ENCODE data around the gene NGDN. TPM values are rescaled to one million over a fixed set of nuclear protein-coding genes. Genes with fewer than 3 reads are reported as not detected.

Gene NGDN
- total RNA-seq, 2 donors from 2014 or later, result 22.2 to 24.1 TPM

DNA sequence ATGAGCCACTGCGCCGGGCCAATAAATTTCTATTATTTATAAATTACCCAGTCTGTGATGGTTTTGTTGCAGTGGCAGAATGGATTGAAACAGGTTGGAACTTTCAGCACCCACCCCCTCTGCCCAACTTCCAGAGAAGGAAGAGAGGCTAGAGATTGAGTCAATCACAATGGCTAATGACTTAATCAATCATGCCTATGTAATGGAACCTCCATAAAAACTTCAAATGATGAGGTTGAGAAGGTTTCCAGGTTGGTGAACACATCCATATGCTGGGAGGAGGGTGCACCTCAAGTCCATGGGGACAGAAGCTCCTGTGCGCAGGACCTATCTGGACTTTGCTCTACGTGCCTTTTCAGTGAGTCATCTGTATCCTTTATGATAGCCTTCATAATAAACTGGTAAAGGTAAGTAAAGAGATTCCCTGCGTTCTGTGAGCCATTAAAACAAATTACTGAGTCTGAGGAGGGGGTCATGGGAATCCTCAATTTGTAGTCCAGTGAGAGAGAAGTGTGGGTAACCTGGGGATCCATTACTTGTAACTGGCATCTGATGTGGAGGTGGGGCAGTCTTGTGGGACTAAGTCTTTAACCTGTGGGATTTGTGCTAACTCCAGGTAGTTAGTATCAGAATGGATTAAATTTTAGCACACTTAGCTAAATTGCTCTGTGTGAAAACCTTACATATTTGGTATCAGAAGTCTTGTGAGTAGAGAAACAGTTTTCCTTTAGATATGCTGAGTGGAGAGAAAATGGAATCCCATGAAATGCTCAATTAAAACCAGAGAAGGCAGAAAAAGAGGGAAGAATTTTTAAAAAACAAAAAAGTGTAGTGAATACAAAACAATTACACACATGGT, 11.7 kb upstream of the NGDN start:
- intact Hi-C loops (cut with DNase I, micrococcal nuclease), result no loop called here
- DNase-seq (peak; percentile 32 to 72), ATAC-seq (peak; percentile 100)

GRCh38 chr14:23460960-23461359, 8.5 kb upstream of the NGDN start:
- no peak for DNase-seq
- ATAC-seq, result no peak
- intact Hi-C loops (cut with DNase I, micrococcal nuclease), result loop anchor here in 1 of 2 donors (10.0 kb wide), 1 partner anchor 136 kb away; the partner anchor contains the start of gene PABPN1

DNA sequence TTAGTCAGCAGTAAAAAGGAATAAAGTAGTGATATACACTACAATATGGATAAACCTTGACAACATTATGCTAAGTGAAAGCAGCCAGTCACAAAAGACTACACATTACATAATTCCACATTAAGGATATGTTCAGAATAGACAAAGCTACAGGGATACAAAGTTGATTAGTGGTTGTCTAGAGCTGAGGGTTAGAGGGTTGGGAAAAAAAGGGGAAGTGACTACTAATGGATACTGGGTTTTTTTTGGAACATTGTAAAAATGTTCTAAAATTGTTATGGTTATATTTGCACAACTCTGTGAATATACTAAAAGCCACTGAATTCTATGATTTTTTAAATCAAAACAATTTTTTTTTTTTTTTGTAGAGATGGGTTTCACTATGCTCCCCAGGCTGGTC, 4.8 kb upstream of the NGDN start:
- ATAC-seq (no peak), DNase-seq (no peak)
- intact Hi-C loops (cut with DNase I, micrococcal nuclease), result loop anchor here in 1 of 2 donors (10.0 kb wide), 1 partner anchor 140 kb away; the partner anchor contains the start of gene PABPN1

DNA sequence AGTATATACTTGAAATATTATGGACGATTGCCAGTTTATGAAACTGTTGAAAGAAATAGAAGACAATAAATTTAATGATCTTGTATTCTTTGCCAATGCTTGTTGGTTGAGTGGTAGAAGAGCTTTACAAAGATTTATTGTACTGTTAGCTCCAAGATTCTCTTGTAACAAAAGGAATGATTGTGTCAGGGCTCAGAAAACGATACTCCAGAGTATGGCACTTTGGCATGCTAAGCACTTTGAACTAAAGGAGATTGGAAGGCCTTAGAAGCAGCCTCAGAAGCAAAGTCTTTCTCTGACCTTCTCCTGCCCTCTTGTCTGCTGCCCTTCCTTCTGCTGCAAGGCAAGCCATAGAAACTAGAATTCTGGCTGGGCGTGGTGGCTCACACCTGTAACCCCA, 4.2 kb upstream of the NGDN start:
- intact Hi-C loops (cut with DNase I, micrococcal nuclease), result loop anchor here in 1 of 2 donors (10.0 kb wide), 1 partner anchor 140 kb away; the partner anchor contains the start of gene PABPN1
- ATAC-seq, result no peak
- DNase-seq, result no peak

DNA sequence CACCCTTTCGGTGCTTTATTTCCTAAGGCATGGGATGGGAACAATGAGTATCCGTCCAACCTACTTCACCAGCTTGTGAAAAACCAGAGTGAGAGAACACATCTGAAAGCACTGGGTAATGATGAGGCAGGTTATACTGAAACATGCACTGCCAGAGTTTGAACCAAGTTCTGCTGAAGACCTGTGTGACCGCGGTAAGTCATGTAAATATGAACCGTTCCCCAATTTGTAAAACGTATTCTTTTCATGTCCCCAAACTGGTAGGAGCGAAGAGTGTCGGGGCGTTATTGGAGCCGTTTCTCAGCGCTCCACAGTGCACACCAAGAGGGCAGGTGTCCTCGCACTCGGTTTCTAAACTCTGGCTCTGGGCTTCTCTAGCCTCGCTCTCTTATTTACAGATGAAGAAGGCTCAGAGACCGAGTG, 788 bp upstream of the NGDN start:
- DNase-seq (no peak), ATAC-seq (no peak)
- intact Hi-C loops (cut with DNase I, micrococcal nuclease), result loop anchor here in 1 of 2 donors (10.0 kb wide), 1 partner anchor 144 kb away; the partner anchor contains the start of gene PABPN1

- intact Hi-C loops (cut with DNase I, micrococcal nuclease), result loop anchor here in 1 of 2 donors (10.0 kb wide), 1 partner anchor 145 kb away; the partner anchor contains the start of gene PABPN1
- peak; percentile 19 for ATAC-seq
- no peak for DNase-seq
These were observed 452 bp downstream of the NGDN start for GRCh38 chr14:23469906-23470403.

DNA sequence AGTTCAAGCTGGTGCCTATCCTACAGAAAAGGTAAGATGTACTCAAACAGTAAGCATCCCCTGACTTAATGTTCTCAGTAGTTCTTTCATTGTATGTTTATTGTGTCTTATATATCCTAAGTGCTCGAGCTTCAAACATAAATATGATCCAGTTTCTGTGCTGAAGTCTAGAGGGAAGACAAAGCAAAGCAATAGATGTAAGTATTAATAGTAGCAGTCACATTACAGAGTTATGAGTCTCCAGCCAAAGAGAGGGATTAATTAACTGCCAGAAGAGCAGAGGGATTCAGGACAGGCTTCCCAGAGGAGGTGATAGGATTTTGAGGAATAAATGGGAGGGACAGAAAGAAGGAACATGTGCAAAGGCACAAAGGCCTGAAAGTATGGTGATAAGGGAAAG, 1.4 kb downstream of the NGDN start:
- DNase-seq (no peak), ATAC-seq (no peak)
- intact Hi-C loops (cut with DNase I, micrococcal nuclease), result no loop called here

- DNase-seq (peak in 1 of 2 donors; percentile 67), ATAC-seq (peak; percentile 69)
- intact Hi-C loops (cut with DNase I, micrococcal nuclease), result loop anchor here (5.0 kb wide), 2 partner anchors 79 to 84 kb away; partner anchors contain the start of gene THTPA (in 1 of the 2)
These were observed 8.7 kb downstream of the NGDN start for GRCh38 chr14:23478109-23478759.

GRCh38 chr14:23481362-23481970, 12.0 kb downstream of the NGDN start:
- DNase-seq (no peak), ATAC-seq (no peak)
- intact Hi-C loops (cut with DNase I, micrococcal nuclease), result no loop called here

GRCh38 chr14:23481979-23482822, 12.7 kb downstream of the NGDN start:
- DNase-seq, result no peak
- intact Hi-C loops (cut with DNase I, micrococcal nuclease), result no loop called here
- no peak for ATAC-seq

DNA sequence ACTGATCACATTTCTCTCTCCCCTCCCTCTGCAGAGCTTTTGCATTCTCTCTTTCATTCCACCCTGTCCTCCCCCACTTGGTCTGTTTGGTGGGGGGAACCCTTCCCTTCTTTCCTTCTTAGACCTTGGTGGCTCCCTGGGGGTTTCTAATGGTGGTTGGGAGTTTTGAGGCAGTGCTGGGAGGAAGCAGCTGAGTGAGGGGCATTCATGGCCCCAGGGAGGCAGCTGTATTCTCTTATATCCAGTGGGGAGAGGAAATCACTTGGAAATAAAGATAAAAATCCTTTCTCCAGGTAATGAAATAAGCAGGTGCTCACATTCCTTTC, 13.3 kb downstream of the NGDN start:
- no peak for ATAC-seq
- DNase-seq, result no peak
- intact Hi-C loops (cut with DNase I, micrococcal nuclease), result no loop called here

GRCh38 chr14:23483236-23483854, 13.8 kb downstream of the NGDN start:
- intact Hi-C loops (cut with DNase I, micrococcal nuclease), result no loop called here
- DNase-seq, result no peak
- ATAC-seq, result peak; percentile 37

DNA sequence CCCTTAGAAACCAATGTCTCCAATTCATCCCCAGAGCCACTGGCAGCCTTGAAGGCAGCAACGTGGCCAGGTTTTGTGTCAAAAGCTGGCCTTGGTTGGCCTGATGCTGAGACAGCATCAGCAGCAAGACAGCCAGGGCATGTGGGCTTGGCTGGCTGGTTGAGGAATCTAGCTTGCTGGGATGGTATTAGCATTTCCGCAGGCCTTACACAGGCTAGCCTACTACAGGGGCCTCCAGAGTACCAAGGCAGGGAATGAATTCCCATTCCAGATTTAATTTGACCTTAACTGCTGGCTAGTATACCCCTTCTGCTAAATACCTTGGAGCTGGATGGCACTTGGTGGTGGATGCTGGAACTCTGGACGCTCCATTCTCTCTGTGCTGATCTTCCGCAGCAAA, 15.8 kb downstream of the NGDN start:
- no peak for DNase-seq
- intact Hi-C loops (cut with DNase I, micrococcal nuclease), result no loop called here
- ATAC-seq, result no peak

DNA sequence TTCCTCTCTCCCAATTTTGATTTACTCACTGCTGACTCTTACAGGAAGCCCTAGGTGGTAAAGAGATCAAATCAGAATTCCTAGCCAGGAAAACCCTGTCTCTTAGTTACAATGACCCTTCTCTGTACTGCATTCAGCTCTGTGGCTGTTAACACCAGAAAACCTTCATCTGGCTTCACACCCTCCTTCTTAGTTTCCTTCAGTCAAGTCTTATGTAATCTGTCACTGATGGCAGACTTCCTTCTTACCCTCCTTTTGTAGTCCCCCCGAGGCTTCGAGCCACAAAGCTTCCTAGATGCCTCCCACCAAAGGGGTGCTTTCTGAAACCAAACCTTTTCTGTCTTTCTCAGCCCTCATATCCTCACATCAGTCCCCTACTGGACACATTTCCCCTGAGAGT, 16.5 kb downstream of the NGDN start:
- intact Hi-C loops (cut with DNase I, micrococcal nuclease), result no loop called here
- ATAC-seq, result no peak
- DNase-seq, result no peak

- intact Hi-C loops (cut with DNase I, micrococcal nuclease), result no loop called here
- no peak for ATAC-seq
These were observed 17.7 kb downstream of the NGDN start for GRCh38 chr14:23487216-23487615.

DNA sequence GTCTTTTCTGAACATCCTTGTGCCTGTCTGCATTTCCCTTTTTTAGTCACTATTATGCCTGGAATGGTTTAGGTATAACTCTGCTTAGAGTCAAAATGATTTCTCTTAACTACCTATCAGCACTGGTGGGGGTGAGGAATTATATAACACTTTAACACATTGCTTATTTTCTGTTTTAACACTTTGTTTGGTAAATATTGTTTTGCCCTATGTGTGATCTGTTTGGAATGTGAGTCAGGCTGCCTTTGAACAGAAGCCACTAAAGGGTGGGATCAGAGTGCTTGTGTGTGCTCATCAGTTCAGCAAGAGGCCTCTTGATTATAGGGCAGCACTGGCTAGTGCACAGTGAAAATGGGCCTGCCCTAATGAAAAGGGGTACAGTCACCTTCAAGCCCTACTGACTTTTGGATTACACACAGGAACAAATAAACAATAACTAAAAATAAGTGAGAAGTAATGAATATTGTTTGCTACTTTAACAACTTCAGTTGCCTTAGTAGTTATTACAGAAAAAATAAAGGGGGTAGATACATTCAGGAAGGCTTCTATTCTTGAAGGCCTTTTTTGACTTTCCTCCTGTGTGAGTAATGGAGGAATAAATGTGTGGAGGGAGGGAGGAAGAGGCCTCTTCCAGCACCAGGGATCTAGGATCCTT, 23.2 kb downstream of the NGDN start:
- ATAC-seq, result no peak
- DNase-seq, result no peak
- intact Hi-C loops (cut with DNase I, micrococcal nuclease), result no loop called here

More at GRCh38 chr14:23487216-23487615, 17.7 kb downstream of the NGDN start:
- DNase-seq, result no peak

DNA sequence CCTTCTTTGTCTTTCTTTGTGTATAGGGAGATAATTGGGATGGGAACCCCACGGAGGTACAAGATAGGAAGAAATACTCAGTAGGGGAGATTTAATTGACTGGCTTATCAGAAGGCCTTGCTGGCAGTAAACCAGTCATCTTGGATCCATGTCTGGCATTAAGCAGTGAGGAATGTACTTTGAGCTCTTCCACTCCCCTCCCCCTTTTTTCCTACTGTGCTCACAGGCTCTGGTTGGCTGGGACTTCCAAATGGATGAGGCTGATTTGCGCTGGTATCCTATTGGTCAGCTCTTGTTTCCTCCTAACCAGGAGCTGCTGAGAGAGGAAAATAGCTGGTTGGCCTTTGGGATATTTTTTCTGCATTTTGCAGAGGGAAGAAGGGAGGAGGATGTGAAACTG, 24.7 kb downstream of the NGDN start:
- ATAC-seq, result no peak
- no peak for DNase-seq

DNA sequence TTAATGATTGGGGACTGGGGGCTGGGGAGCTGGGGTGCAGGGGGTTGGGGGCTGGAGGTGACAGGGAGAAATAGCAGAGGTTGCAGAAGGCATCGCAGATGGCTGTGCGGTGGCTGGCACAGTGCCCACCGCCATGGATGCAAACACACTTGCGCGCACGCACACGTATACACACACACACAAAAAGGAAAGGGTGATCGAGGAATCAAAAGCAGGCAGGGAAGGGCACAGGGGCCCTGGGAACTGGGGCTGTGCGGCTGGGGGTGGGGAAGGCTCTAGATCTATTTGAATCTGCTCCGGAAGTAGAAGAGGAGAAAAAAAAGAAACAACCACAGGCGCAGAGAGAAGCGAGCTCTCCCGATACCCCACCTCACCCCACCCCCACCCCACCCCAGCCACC, 42.7 kb downstream of the NGDN start:
- ATAC-seq (no peak), DNase-seq (no peak)
- intact Hi-C loops (cut with DNase I, micrococcal nuclease), result no loop called here

More for the DNA sequence above, 24.7 kb downstream of the NGDN start:
- intact Hi-C loops (cut with DNase I, micrococcal nuclease), result no loop called here
